Measurements from ENCODE around the gene PDXK.

Gene PDXK

DNA sequence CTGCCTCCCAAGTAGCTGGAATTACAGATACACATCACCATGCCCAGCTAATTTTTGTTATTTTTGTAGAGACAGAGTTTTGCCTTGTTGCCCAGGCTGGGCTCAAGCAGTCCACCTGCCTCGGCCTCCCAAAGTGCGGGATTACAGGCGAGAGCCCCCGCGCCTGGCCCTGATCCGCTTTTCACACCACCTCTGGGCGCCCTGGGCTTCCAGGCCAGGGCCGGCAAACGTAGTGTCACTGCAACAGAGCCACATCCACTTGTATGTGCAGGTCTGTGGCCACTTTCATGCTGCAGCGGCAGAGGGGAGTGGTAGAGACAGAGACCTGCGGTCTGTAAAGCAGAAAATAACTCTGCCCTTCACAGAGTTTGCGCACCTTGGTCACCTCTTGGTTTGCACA, 30.0 kb upstream of the PDXK start:
- Histone ChIP-seq H2AK5ac (ENCODE audit: low read length) (no peak overlapping the region), H3K27ac (ENCODE audit: low read depth, low read length) (no peak overlapping the region), H4K8ac (ENCODE audit: low read depth, low read length) (no peak overlapping the region), H3K9ac (ENCODE audit: low read length) (no peak overlapping the region), H3K79me1 (ENCODE audit: low read length) (no peaks in the 10 kb centered on the region), H3K4ac (ENCODE audit: low read depth, low read length) (no peak overlapping the region), H3K4me1 (ENCODE audit: control insufficient read depth, low read depth, low read length) (no peaks in the 10 kb centered on the region), H3K23ac (ENCODE audit: low read length) (no peak overlapping the region), H3K4me3 (ENCODE audit: low read length) (no peak overlapping the region), H3K4me2 (ENCODE audit: low read length) (no peak overlapping the region), H3K18ac (ENCODE audit: low read length) (no peak overlapping the region), H2BK120ac (ENCODE audit: low read depth, low read length) (no peak overlapping the region), H3K79me2 (ENCODE audit: control insufficient read depth, insufficient read depth, low read length) (no peaks in the 10 kb centered on the region), H4K5ac (ENCODE audit: low read length) (no peak overlapping the region), H3K36me3 (ENCODE audit: control insufficient read depth, insufficient read depth, low read length) (peaks cover 22% of the 10 kb centered on the region), H3K56ac (ENCODE audit: low read length) (no peak overlapping the region), H3K27me3 (ENCODE audit: insufficient read depth, low read length, poor library complexity) (no peaks in the 10 kb centered on the region), H2BK5ac (ENCODE audit: low read length) (no peak overlapping the region), H2BK15ac (replicated peaks; ENCODE audit: low read depth) (no peak overlapping the region)
- no CpG with 5 or more reads among the region's 12 CpGs for WGBS (ENCODE audit: extremely low coverage, insufficient coverage, low lambda C conversion rate)
- DNase-seq: no peak

DNA sequence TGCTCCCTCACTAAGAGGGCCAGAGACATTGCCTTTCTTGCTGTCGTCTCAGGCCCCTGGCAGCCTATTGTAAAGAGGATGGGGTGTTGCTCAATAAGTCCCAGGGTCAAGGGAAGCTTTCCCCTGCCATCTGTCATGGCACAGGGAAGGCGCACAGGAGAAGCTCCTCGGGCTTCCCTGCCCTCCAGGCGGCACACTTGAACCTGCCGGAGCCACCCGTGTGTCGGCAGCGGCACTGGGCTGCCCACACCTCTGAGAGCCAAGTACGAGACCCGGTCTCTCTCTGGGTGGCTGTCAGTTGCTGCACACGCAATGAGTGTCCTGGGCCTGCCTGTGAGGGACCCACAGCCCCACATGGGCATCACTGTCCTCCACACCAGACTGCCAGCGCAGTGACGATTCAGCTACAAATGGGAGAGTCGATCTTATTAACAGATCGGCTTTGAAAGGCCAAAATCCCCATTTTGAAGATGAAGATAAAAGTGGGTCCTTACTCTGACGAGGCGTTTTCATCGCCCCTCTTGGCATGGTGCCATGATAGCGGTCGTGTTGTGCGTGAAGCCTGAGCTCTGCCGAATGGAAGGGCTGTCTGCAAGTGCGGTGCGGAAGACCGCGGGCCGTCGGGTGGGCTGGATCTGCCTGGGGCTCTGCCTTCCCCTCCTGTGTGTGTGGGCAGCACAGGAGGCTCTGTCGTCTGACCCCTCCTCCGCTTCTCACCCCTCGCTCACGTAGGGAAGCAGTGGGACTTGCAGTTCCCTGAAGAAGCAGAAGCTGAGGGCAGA, 29.2 kb upstream of the PDXK start:
- H4K8ac ChIP-seq (ENCODE audit: low read depth, low read length): no peak overlapping the region
- H3K4me3 ChIP-seq (ENCODE audit: low read length): no peak overlapping the region
- no peak for DNase-seq
- no peak overlapping the region for H2BK5ac ChIP-seq (ENCODE audit: low read length)
- no peak overlapping the region for H2BK15ac ChIP-seq (replicated peaks; ENCODE audit: low read depth)
- no CpG with 5 or more reads among the region's 32 CpGs for WGBS (ENCODE audit: extremely low coverage, insufficient coverage, low lambda C conversion rate)
- H3K23ac ChIP-seq (ENCODE audit: low read length): no peak overlapping the region
- no peak overlapping the region for H2BK120ac ChIP-seq (ENCODE audit: low read depth, low read length)
- H3K4me2 ChIP-seq (ENCODE audit: low read length): no peak overlapping the region
- H3K27ac ChIP-seq (ENCODE audit: low read depth, low read length): no peak overlapping the region
- no peaks in the 10 kb centered on the region for H3K27me3 ChIP-seq (ENCODE audit: insufficient read depth, low read length, poor library complexity)
- H3K9ac ChIP-seq (ENCODE audit: low read length): no peak overlapping the region
- peaks cover 24% of the 10 kb centered on the region for H3K36me3 ChIP-seq (ENCODE audit: control insufficient read depth, insufficient read depth, low read length)
- no peaks in the 10 kb centered on the region for H3K4me1 ChIP-seq (ENCODE audit: control insufficient read depth, low read depth, low read length)
- no peaks in the 10 kb centered on the region for H3K79me2 ChIP-seq (ENCODE audit: control insufficient read depth, insufficient read depth, low read length)
- no peak overlapping the region for H3K56ac ChIP-seq (ENCODE audit: low read length)
- H3K18ac ChIP-seq (ENCODE audit: low read length): no peak overlapping the region
- H2AK5ac ChIP-seq (ENCODE audit: low read length): no peak overlapping the region
- H3K4ac ChIP-seq (ENCODE audit: low read depth, low read length): no peak overlapping the region
- H4K5ac ChIP-seq (ENCODE audit: low read length): no peak overlapping the region
- H3K79me1 ChIP-seq (ENCODE audit: low read length): no peaks in the 10 kb centered on the region

DNA sequence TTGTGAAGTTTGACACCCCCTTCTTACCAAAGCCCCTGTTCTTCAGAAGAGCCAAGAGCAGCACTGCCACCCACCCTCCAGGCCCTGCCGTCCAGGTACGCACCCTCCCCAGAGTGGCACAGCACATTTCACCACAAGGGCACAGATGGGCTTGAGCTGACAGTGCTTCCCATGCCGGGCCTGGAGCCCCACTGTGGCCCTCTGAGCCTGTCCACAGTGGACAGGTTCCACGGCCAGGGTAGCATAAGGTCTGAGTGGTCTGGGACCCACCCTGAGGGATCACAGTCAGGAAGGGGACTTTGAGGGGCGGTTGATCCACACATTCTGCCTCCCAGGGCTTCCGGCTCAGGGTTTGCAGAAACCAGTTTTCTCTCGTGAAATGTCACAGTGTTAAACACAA, 28.6 kb upstream of the PDXK start:
- no CpG with 5 or more reads among the region's 7 CpGs for WGBS (ENCODE audit: extremely low coverage, insufficient coverage, low lambda C conversion rate)
- H3K36me3 ChIP-seq (ENCODE audit: control insufficient read depth, insufficient read depth, low read length): peaks cover 23% of the 10 kb centered on the region
- no peak overlapping the region for H4K8ac ChIP-seq (ENCODE audit: low read depth, low read length)
- no peak overlapping the region for H3K4me2 ChIP-seq (ENCODE audit: low read length)
- no peaks in the 10 kb centered on the region for H3K27me3 ChIP-seq (ENCODE audit: insufficient read depth, low read length, poor library complexity)
- H2BK5ac ChIP-seq (ENCODE audit: low read length): no peak overlapping the region
- no peaks in the 10 kb centered on the region for H3K4me1 ChIP-seq (ENCODE audit: control insufficient read depth, low read depth, low read length)
- no peak overlapping the region for H2BK120ac ChIP-seq (ENCODE audit: low read depth, low read length)
- H3K18ac ChIP-seq (ENCODE audit: low read length): no peak overlapping the region
- DNase-seq: no peak
- no peaks in the 10 kb centered on the region for H3K79me2 ChIP-seq (ENCODE audit: control insufficient read depth, insufficient read depth, low read length)
- H3K9ac ChIP-seq (ENCODE audit: low read length): no peak overlapping the region
- H3K56ac ChIP-seq (ENCODE audit: low read length): no peak overlapping the region
- H3K23ac ChIP-seq (ENCODE audit: low read length): no peak overlapping the region
- no peak overlapping the region for H3K4ac ChIP-seq (ENCODE audit: low read depth, low read length)
- H3K79me1 ChIP-seq (ENCODE audit: low read length): no peaks in the 10 kb centered on the region
- H2AK5ac ChIP-seq (ENCODE audit: low read length): no peak overlapping the region
- no peak overlapping the region for H3K27ac ChIP-seq (ENCODE audit: low read depth, low read length)
- no peak overlapping the region for H2BK15ac ChIP-seq (replicated peaks; ENCODE audit: low read depth)
- H4K5ac ChIP-seq (ENCODE audit: low read length): no peak overlapping the region
- no peak overlapping the region for H3K4me3 ChIP-seq (ENCODE audit: low read length)

DNA sequence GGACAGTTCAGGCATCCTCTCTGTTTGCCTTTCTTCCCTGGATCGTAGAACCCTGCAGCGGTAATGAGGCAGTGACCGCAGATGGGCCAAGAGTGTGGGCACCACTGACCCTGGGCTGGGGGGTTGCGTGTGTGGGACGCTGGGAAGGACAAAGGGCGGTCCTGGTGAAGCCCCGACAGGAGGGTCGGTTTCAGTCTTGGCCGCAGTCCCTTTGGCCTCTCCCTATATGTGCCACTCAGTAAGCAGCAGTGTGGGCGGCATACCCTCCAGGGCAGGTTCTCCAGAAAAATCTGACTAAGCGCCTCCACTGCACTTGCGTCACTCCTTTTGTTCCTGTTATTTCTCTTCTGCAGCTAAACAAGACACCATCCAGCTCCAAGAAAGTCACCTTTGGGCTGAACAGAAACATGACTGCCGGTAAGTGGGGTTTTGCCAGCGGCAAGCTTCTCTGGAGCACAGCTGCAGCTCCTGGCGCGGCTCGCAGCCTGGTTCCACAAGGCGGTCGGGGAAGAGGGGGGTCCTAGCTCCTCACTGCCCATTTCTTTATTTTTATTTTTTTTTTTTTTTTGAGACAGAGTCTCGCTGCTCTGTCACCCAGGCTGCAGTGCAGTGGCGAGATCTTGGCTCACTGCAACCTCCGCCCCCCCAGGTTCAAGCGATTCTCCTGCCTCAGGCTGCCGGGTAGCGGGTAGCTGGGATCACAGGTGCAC, 27.7 kb upstream of the PDXK start:
- Histone ChIP-seq H3K56ac (ENCODE audit: low read length) (no peak overlapping the region), H3K4me1 (ENCODE audit: control insufficient read depth, low read depth, low read length) (no peaks in the 10 kb centered on the region), H3K36me3 (ENCODE audit: control insufficient read depth, insufficient read depth, low read length) (peaks cover 22% of the 10 kb centered on the region), H3K18ac (ENCODE audit: low read length) (no peak overlapping the region), H3K4me3 (ENCODE audit: low read length) (no peak overlapping the region), H2AK5ac (ENCODE audit: low read length) (no peak overlapping the region), H3K79me2 (ENCODE audit: control insufficient read depth, insufficient read depth, low read length) (no peaks in the 10 kb centered on the region), H2BK120ac (ENCODE audit: low read depth, low read length) (no peak overlapping the region), H4K5ac (ENCODE audit: low read length) (no peak overlapping the region), H3K4ac (ENCODE audit: low read depth, low read length) (no peak overlapping the region), H4K8ac (ENCODE audit: low read depth, low read length) (no peak overlapping the region), H3K79me1 (ENCODE audit: low read length) (no peaks in the 10 kb centered on the region), H2BK5ac (ENCODE audit: low read length) (no peak overlapping the region), H3K4me2 (ENCODE audit: low read length) (no peak overlapping the region), H3K9ac (ENCODE audit: low read length) (no peak overlapping the region), H3K27me3 (ENCODE audit: insufficient read depth, low read length, poor library complexity) (no peaks in the 10 kb centered on the region), H3K27ac (ENCODE audit: low read depth, low read length) (no peak overlapping the region), H2BK15ac (replicated peaks; ENCODE audit: low read depth) (no peak overlapping the region), H3K23ac (ENCODE audit: low read length) (no peak overlapping the region)
- DNase-seq: no peak
- WGBS (ENCODE audit: extremely low coverage, insufficient coverage, low lambda C conversion rate): no CpG with 5 or more reads among the region's 25 CpGs

DNA sequence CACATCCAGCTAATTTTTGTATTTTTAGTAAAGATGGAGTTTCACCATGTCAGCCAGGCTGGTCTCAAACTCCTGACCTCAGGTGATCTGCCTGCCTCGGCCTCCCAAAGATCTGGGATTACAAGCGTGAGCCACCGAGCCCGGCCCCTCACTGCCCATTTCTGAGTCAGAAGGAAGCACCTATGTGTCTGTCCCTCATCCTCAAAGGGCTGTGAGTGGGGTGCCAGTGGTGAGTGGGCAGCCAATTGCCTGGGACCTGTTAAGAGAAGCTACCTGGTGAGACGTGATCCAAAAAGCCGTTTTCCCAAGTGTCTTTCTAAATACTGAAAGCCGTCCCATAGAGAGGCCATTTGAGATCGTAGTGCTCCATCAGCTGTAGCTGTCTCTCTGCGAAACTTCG, 27.1 kb upstream of the PDXK start:
- Histone ChIP-seq H2BK5ac (ENCODE audit: low read length) (no peak overlapping the region), H3K36me3 (ENCODE audit: control insufficient read depth, insufficient read depth, low read length) (peaks cover 22% of the 10 kb centered on the region), H4K8ac (ENCODE audit: low read depth, low read length) (no peak overlapping the region), H3K27me3 (ENCODE audit: insufficient read depth, low read length, poor library complexity) (no peaks in the 10 kb centered on the region), H3K4me2 (ENCODE audit: low read length) (no peak overlapping the region), H3K79me1 (ENCODE audit: low read length) (no peaks in the 10 kb centered on the region), H4K5ac (ENCODE audit: low read length) (no peak overlapping the region), H3K4me1 (ENCODE audit: control insufficient read depth, low read depth, low read length) (no peaks in the 10 kb centered on the region), H2BK15ac (replicated peaks; ENCODE audit: low read depth) (no peak overlapping the region), H3K4me3 (ENCODE audit: low read length) (no peak overlapping the region), H3K9ac (ENCODE audit: low read length) (no peak overlapping the region), H2BK120ac (ENCODE audit: low read depth, low read length) (no peak overlapping the region), H3K23ac (ENCODE audit: low read length) (no peak overlapping the region), H2AK5ac (ENCODE audit: low read length) (no peak overlapping the region), H3K18ac (ENCODE audit: low read length) (no peak overlapping the region), H3K56ac (ENCODE audit: low read length) (no peak overlapping the region), H3K79me2 (ENCODE audit: control insufficient read depth, insufficient read depth, low read length) (no peaks in the 10 kb centered on the region), H3K4ac (ENCODE audit: low read depth, low read length) (no peak overlapping the region), H3K27ac (ENCODE audit: low read depth, low read length) (no peak overlapping the region)
- no CpG with 5 or more reads among the region's 10 CpGs for WGBS (ENCODE audit: extremely low coverage, insufficient coverage, low lambda C conversion rate)
- no peak for DNase-seq
